Measurements from ENCODE around the gene ADAMTS8. TPM values are rescaled to one million over a fixed set of nuclear protein-coding genes. Genes with fewer than 3 reads are reported as not detected.
A peak's percentile ranks its signal among the peaks of the same experiment; 100 is the strongest.

ADAMTS8 gene
- polyA plus RNA-seq, 1 of the 3 experiments (the other 2 are of a cell fraction) = not detected

- TF ChIP-seq IRF3 (IDR thresholded peaks at IDR 0.05; ENCODE audit: low read depth, low read length) (no peak), RFX5 (IDR thresholded peaks at IDR 0.05; ENCODE audit: low read length) (no peak), GABPA (IDR thresholded peaks at IDR 0.05; ENCODE audit: low read depth) (no peak), CHD2 (IDR thresholded peaks at IDR 0.05; ENCODE audit: low read length, partially characterized antibody) (no peak), JUND (IDR thresholded peaks at IDR 0.05) (peak; percentile 36; the same call in 1 of the 2 replicates), TCF12 (IDR thresholded peaks at IDR 0.05) (peak; percentile 75), GATA2 (CRISPR knock-in tag; IDR thresholded peaks at IDR 0.05) (no peak), TEAD4 (IDR thresholded peaks at IDR 0.05; ENCODE audit: borderline replicate concordance, insufficient read depth) (no peak), CTCF (IDR thresholded peaks at IDR 0.05) (no peak), ZBTB33 (IDR thresholded peaks at IDR 0.05; ENCODE audit: borderline replicate concordance, low read depth) (no peak), RXRA (IDR thresholded peaks at IDR 0.05; ENCODE audit: borderline replicate concordance, low read depth) (no peak), REST (IDR thresholded peaks at IDR 0.05; ENCODE audit: low read depth, low read length) (no peak)
These were observed 20.4 kb downstream of the ADAMTS8 start (continued) for GRCh38 chr11:130407978-130408377.

- ChIA-PET POLR2A (no interaction called here), CTCF (interaction anchor here (2.3 kb wide), 1 partner anchor 456 kb away, joined by 9 read pairs; no protein-coding TSS in a partner anchor)
- WGBS (ENCODE audit: low lambda C conversion rate) = 80% methylated on average over 1 of the region's 11 CpGs
- H3K9ac ChIP-seq = no peak overlapping the region
- H4K20me1 ChIP-seq (ENCODE audit: insufficient read depth) = no peaks in the 10 kb centered on the region
- no peaks in the 10 kb centered on the region for H3K79me2 ChIP-seq (ENCODE audit: insufficient read depth)
- no peaks in the 10 kb centered on the region for H3K27me3 ChIP-seq (ENCODE audit: insufficient read depth)
- H3K4me1 ChIP-seq (ENCODE audit: control insufficient read depth in 1 of 2, insufficient read depth in 2 of 2, low read depth in 1 of 2, low read length in 1 of 2) = peaks cover 9 to 17% of the 10 kb centered on the region in 2 experiments; a peak in 3 of 4 replicates
- no peak overlapping the region for H3K27ac ChIP-seq (ENCODE audit: low read depth in 2 of 2, low read length in 1 of 2)
- no peaks in the 10 kb centered on the region for H3K9me2 ChIP-seq
- no peak overlapping the region for H3K4me2 ChIP-seq
- H2AFZ ChIP-seq (ENCODE audit: low read depth) = no peak overlapping the region
- DNase-seq = no peak
- H3K9me3 ChIP-seq = no peaks in the 10 kb centered on the region
- H3K36me3 ChIP-seq (replicated peaks in 1 of 2; ENCODE audit: control insufficient read depth in 1 of 2, insufficient read depth in 2 of 2, low read length in 1 of 2) = no peaks in the 10 kb centered on the region
- no peak overlapping the region for H3K4me3 ChIP-seq (ENCODE audit: low read depth in 2 of 2, low read length in 1 of 2)
- TF ChIP-seq CTCF (IDR thresholded peaks at IDR 0.05) = no peak
- H3F3A ChIP-seq (replicated peaks; ENCODE audit: insufficient read depth) = no peaks in the 10 kb centered on the region
These were observed 23.0 kb downstream of the ADAMTS8 start for GRCh38 chr11:130405428-130405827.
